Measurements from ENCODE around the gene VTI1A.

The VTI1A gene

DNA sequence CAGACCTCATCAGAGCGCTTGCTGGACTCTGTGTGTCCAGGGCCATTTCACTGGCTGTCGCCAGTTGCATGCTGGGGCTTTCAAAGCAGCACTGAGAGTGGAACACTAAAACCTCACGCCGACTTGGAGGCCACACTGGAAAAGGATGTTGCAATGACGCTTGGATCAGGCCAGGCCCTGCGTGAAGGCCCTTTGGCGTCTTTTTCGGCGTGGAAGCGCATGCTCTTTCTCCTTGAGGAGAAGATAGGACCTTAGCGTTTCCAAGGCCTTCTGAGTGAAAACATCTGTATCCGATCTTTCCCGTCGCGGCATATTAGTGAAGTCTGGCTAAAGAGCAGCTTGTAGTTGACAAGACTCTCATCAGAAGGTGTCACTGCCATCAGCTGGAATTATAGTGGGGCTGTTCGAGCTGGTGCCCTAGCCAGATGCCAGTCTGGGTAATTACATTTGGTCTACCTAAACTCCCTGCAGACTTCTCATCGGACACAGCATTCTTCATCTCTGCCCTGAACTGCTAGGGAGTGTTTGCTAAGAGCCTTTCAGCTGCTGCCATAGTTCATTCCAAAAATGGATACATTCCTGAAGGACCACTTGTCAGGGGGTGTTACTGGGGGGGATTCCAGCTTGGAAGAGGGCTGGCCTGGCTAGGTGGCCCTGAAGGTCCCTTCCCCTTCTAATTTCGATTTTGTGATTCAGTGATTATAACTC lies 335.3 kb downstream of the VTI1A start:
- no peak for DNase-seq (ENCODE audit: extremely low spot score)
- CTCF ChIA-PET = no interaction called here

GRCh38 chr10:112783351-112784021 lies 336.5 kb downstream of the VTI1A start:
- no peak for DNase-seq (ENCODE audit: extremely low spot score)
- POLR2A ChIA-PET = no interaction called here
- TF ChIP-seq, protein P1, sequence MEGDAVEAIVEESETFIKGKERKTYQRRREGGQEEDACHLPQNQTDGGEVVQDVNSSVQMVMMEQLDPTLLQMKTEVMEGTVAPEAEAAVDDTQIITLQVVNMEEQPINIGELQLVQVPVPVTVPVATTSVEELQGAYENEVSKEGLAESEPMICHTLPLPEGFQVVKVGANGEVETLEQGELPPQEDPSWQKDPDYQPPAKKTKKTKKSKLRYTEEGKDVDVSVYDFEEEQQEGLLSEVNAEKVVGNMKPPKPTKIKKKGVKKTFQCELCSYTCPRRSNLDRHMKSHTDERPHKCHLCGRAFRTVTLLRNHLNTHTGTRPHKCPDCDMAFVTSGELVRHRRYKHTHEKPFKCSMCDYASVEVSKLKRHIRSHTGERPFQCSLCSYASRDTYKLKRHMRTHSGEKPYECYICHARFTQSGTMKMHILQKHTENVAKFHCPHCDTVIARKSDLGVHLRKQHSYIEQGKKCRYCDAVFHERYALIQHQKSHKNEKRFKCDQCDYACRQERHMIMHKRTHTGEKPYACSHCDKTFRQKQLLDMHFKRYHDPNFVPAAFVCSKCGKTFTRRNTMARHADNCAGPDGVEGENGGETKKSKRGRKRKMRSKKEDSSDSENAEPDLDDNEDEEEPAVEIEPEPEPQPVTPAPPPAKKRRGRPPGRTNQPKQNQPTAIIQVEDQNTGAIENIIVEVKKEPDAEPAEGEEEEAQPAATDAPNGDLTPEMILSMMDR (IDR thresholded peaks at IDR 0.05; ENCODE audit: control extremely low read depth, extremely low read depth, low read depth, missing control alignments) = no peak
- CTCF ChIA-PET = no interaction called here

More for the DNA sequence above, 335.3 kb downstream of the VTI1A start:
- TF ChIP-seq, protein P1 (IDR thresholded peaks at IDR 0.05; ENCODE audit: control extremely low read depth, extremely low read depth, low read depth, missing control alignments) = no peak
- POLR2A ChIA-PET = no interaction called here

GRCh38 chr10:112784022-112784461 lies 337.0 kb downstream of the VTI1A start:
- TF ChIP-seq, protein P1 (IDR thresholded peaks at IDR 0.05; ENCODE audit: control extremely low read depth, extremely low read depth, low read depth, missing control alignments) = no peak
- ChIA-PET POLR2A (no interaction called here), CTCF (no interaction called here)
- no peak for DNase-seq (ENCODE audit: extremely low spot score)

- POLR2A ChIA-PET = no interaction called here
- no peak for DNase-seq (ENCODE audit: extremely low spot score)
- CTCF ChIA-PET = no interaction called here
- TF ChIP-seq, protein P1 (IDR thresholded peaks at IDR 0.05; ENCODE audit: control extremely low read depth, extremely low read depth, low read depth, missing control alignments) = no peak
Observed at GRCh38 chr10:112785089-112785488, 338.1 kb downstream of the VTI1A start.

DNA sequence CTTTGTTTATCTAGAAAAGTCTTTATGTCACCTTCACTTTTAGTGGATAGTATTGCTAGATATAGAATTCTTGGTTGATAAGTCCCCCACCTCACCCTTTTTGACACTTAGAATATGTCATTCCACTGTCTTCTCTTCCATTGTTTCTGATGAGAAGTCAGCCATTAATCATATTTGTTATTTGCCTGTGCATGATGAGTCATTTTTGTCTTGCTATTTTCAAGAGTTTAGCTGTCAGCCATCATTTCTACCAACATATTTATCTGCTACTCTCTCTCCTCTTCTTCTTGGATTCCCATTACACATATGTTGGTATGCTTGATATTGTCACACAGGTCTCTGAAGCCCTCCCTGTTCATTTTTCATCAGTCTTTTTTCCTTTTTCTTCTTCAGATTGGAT lies 342.2 kb downstream of the VTI1A start:
- CTCF ChIA-PET = no interaction called here

DNA sequence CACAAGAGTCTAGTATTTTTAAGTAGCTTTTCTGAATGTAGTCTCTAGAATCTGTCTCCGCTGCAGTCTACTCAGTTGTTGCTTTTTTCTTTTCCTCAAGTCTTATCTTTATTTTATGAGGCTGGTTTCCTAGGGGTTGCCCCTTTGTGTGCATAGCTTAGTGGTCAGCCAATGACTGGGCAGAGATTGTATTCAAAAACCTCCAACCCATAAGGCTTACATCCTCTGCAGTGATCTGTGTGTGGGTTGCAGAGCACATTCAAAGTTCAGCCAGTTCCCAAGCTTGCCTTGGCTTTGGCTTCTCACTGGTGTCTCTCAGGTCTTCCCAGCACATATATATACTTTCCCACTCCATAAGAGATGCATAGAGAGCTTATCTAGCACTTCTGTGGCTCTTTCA lies 343.0 kb downstream of the VTI1A start:
- POLR2A ChIA-PET = no interaction called here
- CTCF ChIA-PET = interaction anchor here (0.8 to 1.7 kb wide), 2 partner anchors 11 to 22 kb away, joined by 3 to 4 read pairs; no protein-coding TSS in a partner anchor
- TF ChIP-seq, protein P1 (IDR thresholded peaks at IDR 0.05; ENCODE audit: control extremely low read depth, extremely low read depth, low read depth, missing control alignments) = no peak
- DNase-seq (ENCODE audit: extremely low spot score) = no peak

More for the DNA sequence above, 342.2 kb downstream of the VTI1A start:
- POLR2A ChIA-PET = no interaction called here
- no peak for DNase-seq (ENCODE audit: extremely low spot score)
- TF ChIP-seq, protein P1 (IDR thresholded peaks at IDR 0.05; ENCODE audit: control extremely low read depth, extremely low read depth, low read depth, missing control alignments) = no peak
